ENCODE data around the gene MYL10. TPM values are rescaled to one million over a fixed set of nuclear protein-coding genes. Genes with fewer than 3 reads are reported as not detected.

The MYL10 gene
- polyA plus RNA-seq, 1 donor from 2014 or later, result not detected

DNA sequence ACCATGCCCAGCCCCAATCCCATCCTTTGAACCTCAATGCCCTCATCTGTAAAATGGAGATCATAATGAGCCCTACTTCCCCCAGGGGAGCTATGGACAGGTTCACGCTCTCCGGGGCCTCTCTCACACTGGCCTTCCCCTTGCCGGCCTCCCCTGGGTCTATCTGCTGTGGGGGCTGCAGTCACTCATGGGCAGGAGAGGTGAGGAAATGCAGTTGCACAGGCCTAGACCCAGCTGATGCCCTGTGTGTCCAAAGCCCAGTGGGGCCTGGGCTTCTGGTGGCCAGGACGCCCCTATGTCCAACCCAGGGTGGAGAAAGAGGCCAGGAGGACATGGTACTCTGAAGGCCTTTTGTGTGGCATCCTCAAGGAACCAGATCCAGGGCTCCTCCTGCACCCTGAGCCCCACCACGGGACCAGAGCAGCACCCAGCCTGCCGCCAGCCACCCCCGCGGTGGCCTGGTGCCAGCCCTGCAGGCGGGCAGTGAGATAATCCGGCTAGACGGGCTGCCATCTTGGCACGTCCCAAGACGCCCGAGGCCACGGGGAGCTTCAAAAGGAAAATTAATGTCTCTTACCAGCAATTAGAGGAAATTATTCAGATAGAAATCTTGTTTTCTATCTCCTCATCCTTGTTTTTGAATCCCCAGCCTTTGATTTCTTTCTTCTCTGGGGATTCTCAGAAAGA, 39.0 kb downstream of the MYL10 start:
- Histone ChIP-seq H3K9me2 (ENCODE audit: insufficient read depth, low read length) (no peaks in the 10 kb centered on the region), H3K36me3 (ENCODE audit: insufficient read depth, low read length) (no peaks in the 10 kb centered on the region), H2AFZ (ENCODE audit: low read depth, low read length) (no peak overlapping the region), H3K9me3 (ENCODE audit: low read length) (no peaks in the 10 kb centered on the region), H4K20me1 (ENCODE audit: insufficient read depth) (no peaks in the 10 kb centered on the region), H3K79me2 (replicated peaks; ENCODE audit: insufficient read depth, low read length) (no peaks in the 10 kb centered on the region), H3K27me3 (ENCODE audit: insufficient read depth, low read depth, low read length) (no peaks in the 10 kb centered on the region), H3K27ac (ENCODE audit: low read length) (no peak overlapping the region), H3K9ac (ENCODE audit: low read length) (no peak overlapping the region), H3K4me2 (ENCODE audit: low read length) (no peak overlapping the region), H3K4me3 (ENCODE audit: low read length) (no peak overlapping the region), H3F3A (ENCODE audit: insufficient read depth, low read length, poor library complexity, severe bottlenecking) (no peaks in the 10 kb centered on the region)
- TF ChIP-seq TAF1 (IDR thresholded peaks at IDR 0.05; ENCODE audit: low read depth) (no peak), EZH2 (IDR thresholded peaks at IDR 0.05; ENCODE audit: borderline replicate concordance, insufficient read depth, low read length, poor library complexity, severe bottlenecking) (no peak), RAD21 (conservative IDR thresholded peaks at IDR 0.05) (no peak), REST (IDR thresholded peaks at IDR 0.05; ENCODE audit: borderline replicate concordance) (no peak), EP300 (conservative IDR thresholded peaks at IDR 0.05; ENCODE audit: poor library complexity, severe bottlenecking) (no peak), MXI1 (conservative IDR thresholded peaks at IDR 0.05; ENCODE audit: poor library complexity, severe bottlenecking) (no peak), SMC3 (conservative IDR thresholded peaks at IDR 0.05; ENCODE audit: poor library complexity) (no peak)
- TF ChIP-seq, protein P1, sequence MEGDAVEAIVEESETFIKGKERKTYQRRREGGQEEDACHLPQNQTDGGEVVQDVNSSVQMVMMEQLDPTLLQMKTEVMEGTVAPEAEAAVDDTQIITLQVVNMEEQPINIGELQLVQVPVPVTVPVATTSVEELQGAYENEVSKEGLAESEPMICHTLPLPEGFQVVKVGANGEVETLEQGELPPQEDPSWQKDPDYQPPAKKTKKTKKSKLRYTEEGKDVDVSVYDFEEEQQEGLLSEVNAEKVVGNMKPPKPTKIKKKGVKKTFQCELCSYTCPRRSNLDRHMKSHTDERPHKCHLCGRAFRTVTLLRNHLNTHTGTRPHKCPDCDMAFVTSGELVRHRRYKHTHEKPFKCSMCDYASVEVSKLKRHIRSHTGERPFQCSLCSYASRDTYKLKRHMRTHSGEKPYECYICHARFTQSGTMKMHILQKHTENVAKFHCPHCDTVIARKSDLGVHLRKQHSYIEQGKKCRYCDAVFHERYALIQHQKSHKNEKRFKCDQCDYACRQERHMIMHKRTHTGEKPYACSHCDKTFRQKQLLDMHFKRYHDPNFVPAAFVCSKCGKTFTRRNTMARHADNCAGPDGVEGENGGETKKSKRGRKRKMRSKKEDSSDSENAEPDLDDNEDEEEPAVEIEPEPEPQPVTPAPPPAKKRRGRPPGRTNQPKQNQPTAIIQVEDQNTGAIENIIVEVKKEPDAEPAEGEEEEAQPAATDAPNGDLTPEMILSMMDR (IDR thresholded peaks at IDR 0.05; ENCODE audit: poor library complexity, severe bottlenecking), result no peak

DNA sequence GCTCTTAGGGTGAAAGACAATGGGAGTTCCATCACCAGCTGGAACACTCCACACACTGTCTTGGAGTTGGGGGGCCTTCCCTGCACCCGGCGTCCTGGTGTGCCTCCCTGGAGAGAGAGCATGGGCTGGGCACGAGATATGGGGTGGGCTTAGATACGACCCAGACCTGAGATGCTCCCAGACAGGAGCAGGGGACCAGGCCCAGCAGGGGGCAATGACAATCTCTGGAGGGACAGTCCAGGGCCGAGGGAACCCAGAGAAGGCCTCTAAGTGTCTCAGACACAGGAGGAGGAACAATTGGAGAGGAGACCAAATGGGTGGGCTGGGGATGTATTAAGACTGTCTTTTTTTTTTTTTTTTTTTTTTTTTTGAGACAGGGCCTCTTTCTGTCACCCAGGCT, 40.0 kb downstream of the MYL10 start:
- Histone ChIP-seq H3K27me3 (ENCODE audit: insufficient read depth, low read depth, low read length) (no peaks in the 10 kb centered on the region), H4K20me1 (ENCODE audit: insufficient read depth) (no peaks in the 10 kb centered on the region), H3K9me3 (ENCODE audit: low read length) (no peaks in the 10 kb centered on the region), H2AFZ (ENCODE audit: low read depth, low read length) (no peak overlapping the region), H3K4me2 (ENCODE audit: low read length) (no peak overlapping the region), H3K9ac (ENCODE audit: low read length) (no peak overlapping the region), H3K4me3 (ENCODE audit: low read length) (no peak overlapping the region), H3K27ac (ENCODE audit: low read length) (no peak overlapping the region), H3K79me2 (replicated peaks; ENCODE audit: insufficient read depth, low read length) (no peaks in the 10 kb centered on the region), H3F3A (ENCODE audit: insufficient read depth, low read length, poor library complexity, severe bottlenecking) (no peaks in the 10 kb centered on the region), H3K9me2 (ENCODE audit: insufficient read depth, low read length) (no peaks in the 10 kb centered on the region), H3K36me3 (ENCODE audit: insufficient read depth, low read length) (no peaks in the 10 kb centered on the region)
- TF ChIP-seq EZH2 (IDR thresholded peaks at IDR 0.05; ENCODE audit: borderline replicate concordance, insufficient read depth, low read length, poor library complexity, severe bottlenecking) (no peak), RAD21 (conservative IDR thresholded peaks at IDR 0.05) (no peak), POLR2AphosphoS5 (IDR thresholded peaks at IDR 0.05) (no peak), TAF1 (IDR thresholded peaks at IDR 0.05; ENCODE audit: low read depth) (no peak), MXI1 (conservative IDR thresholded peaks at IDR 0.05; ENCODE audit: poor library complexity, severe bottlenecking) (no peak), EP300 (conservative IDR thresholded peaks at IDR 0.05; ENCODE audit: poor library complexity, severe bottlenecking) (no peak), SMC3 (conservative IDR thresholded peaks at IDR 0.05; ENCODE audit: poor library complexity) (no peak), REST (IDR thresholded peaks at IDR 0.05; ENCODE audit: borderline replicate concordance) (no peak)
- TF ChIP-seq, protein P1 (IDR thresholded peaks at IDR 0.05; ENCODE audit: poor library complexity, severe bottlenecking), result no peak

Data from neural cell (in vitro differentiated cells).